ENCODE results near the gene SLC25A38.
"Not testable (repeated sequence)": the region's sequence is repeated elsewhere in the genome, so short reads cannot be mapped to it uniquely, and the experiment has no call there.

The SLC25A38 gene

GRCh38 chr3:39383045-39383880, at the start of gene SLC25A38:
Gene SLC25A38, plus strand, starts transcription at chr3:39383370. Its CDS starts 355 bp downstream, at chr3:39383725.
- DNase-seq: peak; percentile 70

- DNase-seq: no peak
These were observed 49.6 kb upstream of the SLC25A38 start for GRCh38 chr3:39333607-39334006.

GRCh38 chr3:39334205-39334604, 49.0 kb upstream of the SLC25A38 start:
- DNase-seq: no peak

- DNase-seq: no peak
These were observed 45.0 kb upstream of the SLC25A38 start for GRCh38 chr3:39338201-39338600.

GRCh38 chr3:39339086-39339485, 44.1 kb upstream of the SLC25A38 start:
- no peak for DNase-seq

- no peak for DNase-seq
These were observed 40.0 kb upstream of the SLC25A38 start for GRCh38 chr3:39343076-39343717.

GRCh38 chr3:39343760-39344159, 39.4 kb upstream of the SLC25A38 start:
- DNase-seq: no peak

- DNase-seq: no peak
These were observed 38.3 kb upstream of the SLC25A38 start for GRCh38 chr3:39344746-39345344.

GRCh38 chr3:39346785-39347585, 36.2 kb upstream of the SLC25A38 start:
- no peak for DNase-seq

- no peak for DNase-seq
These were observed 35.6 kb upstream of the SLC25A38 start for GRCh38 chr3:39347586-39347876.

- DNase-seq: no peak
These were observed 34.1 kb upstream of the SLC25A38 start for GRCh38 chr3:39349080-39349479.

GRCh38 chr3:39350714-39351113, 32.5 kb upstream of the SLC25A38 start:
- DNase-seq: no peak

- not testable (repeated sequence) for DNase-seq
These were observed 32.0 kb upstream of the SLC25A38 start for GRCh38 chr3:39351134-39351533.

- DNase-seq: not testable (repeated sequence)
These were observed 29.8 kb upstream of the SLC25A38 start for GRCh38 chr3:39353168-39353927.

- DNase-seq: no peak
These were observed 24.8 kb upstream of the SLC25A38 start for GRCh38 chr3:39358333-39358732.

GRCh38 chr3:39361252-39361927, 21.8 kb upstream of the SLC25A38 start:
- DNase-seq: peak; percentile 19

GRCh38 chr3:39362192-39362591, 21.0 kb upstream of the SLC25A38 start:
- no peak for DNase-seq

- DNase-seq: no peak
These were observed 20.4 kb upstream of the SLC25A38 start for GRCh38 chr3:39362812-39363211.

- DNase-seq: not testable (repeated sequence)
These were observed 12.7 kb upstream of the SLC25A38 start for GRCh38 chr3:39370450-39370849.

- no peak for DNase-seq
These were observed 10.3 kb upstream of the SLC25A38 start for GRCh38 chr3:39372833-39373232.

- no peak for DNase-seq
These were observed 6.1 kb upstream of the SLC25A38 start for GRCh38 chr3:39376959-39377634.
